Right cardiac atrium (tissue), 5 donors: ENCODE measurements around the gene MYCL. TPM values are rescaled to one million over a fixed set of nuclear protein-coding genes. Genes with fewer than 3 reads are reported as not detected.

ENCODE experiments used
- ATAC-seq, 2 donors: fragments of 200-7000 bp; cut with Tn5 transposase; one replicate each; pipeline versions ENCODE4 v1.8.0 to v1.9.1; 2020; ENCODE audit warnings: moderate library complexity in 2 of 2, mild to moderate bottlenecking in 1 of 2
- DNase-seq, 3 donors: peaks; one replicate each; pipeline ENCODE4 v3.0.0-alpha.2; 2020
- H3K27ac ChIP-seq: one replicate; pipeline ENCODE4 v1.5.1; 2013; ENCODE audit warnings: mild to moderate bottlenecking, low read length, control low read depth, moderate library complexity
- H3K27me3 ChIP-seq: one replicate; pipeline ENCODE4 v1.6.1; 2013; ENCODE audit not compliant: control insufficient read depth, insufficient read depth
- H3K4me1 ChIP-seq: one replicate; pipeline ENCODE4 v1.6.1; 2013; ENCODE audit warnings: low read length; ENCODE audit not compliant: control insufficient read depth, insufficient read depth
- H3K4me3 ChIP-seq: one replicate; pipeline ENCODE4 v1.5.1; 2013; ENCODE audit warnings: low read length, control low read depth
- H3K9me3 ChIP-seq: one replicate; pipeline ENCODE4 v1.6.1; 2013; ENCODE audit warnings: low read length; ENCODE audit not compliant: control insufficient read depth
- WGBS: extraction: QIAGEN DNeasy Blood & Tissue Kit; methylation state at CpG from one replicate; pipeline ENCODE4 v1.1.7; 2013; 5-methylcytosine and 5-hydroxymethylcytosine counted together
- intact Hi-C, 4 donors: fragments of 100-400 bp; cut with DNase I; formaldehyde crosslinking; loops; one replicate each; pipeline versions ENCODE4 v1.11.0 to v1.14.0; 2022 to 2023
- polyA plus RNA-seq: library from polyadenylated mRNA; stranded (reverse); fragments of 200-250 nt; gene quantifications from one replicate; pipeline ENCODE4 v1.2.3, GENCODE V29; 2013
- total RNA-seq, 4 donors: library from RNA; stranded (reverse); fragmentation: NEBNext Ultra II Directional; extraction: Animal tissue kit (Norgen Biotek cat#: 25700); gene quantifications; one replicate each; pipeline ENCODE4 v1.2.1, GENCODE V29; 2021
- donor health status: healthy with polysubstance abuse.
- donor health status: DM: no; HTN: yes; CAD: no.
- donor health status: DM: no; HTN: no; CAD: no.
- donor health status: DM: no; HTN: yes; CAD: no; lungs with severe emphysema.
- donor health status: DM: yes; HTN: yes; CAD: no.

MYCL gene
- total and polyA plus RNA-seq, 5 donors, result 0.23 to 0.97 (median 0.51) TPM

DNA sequence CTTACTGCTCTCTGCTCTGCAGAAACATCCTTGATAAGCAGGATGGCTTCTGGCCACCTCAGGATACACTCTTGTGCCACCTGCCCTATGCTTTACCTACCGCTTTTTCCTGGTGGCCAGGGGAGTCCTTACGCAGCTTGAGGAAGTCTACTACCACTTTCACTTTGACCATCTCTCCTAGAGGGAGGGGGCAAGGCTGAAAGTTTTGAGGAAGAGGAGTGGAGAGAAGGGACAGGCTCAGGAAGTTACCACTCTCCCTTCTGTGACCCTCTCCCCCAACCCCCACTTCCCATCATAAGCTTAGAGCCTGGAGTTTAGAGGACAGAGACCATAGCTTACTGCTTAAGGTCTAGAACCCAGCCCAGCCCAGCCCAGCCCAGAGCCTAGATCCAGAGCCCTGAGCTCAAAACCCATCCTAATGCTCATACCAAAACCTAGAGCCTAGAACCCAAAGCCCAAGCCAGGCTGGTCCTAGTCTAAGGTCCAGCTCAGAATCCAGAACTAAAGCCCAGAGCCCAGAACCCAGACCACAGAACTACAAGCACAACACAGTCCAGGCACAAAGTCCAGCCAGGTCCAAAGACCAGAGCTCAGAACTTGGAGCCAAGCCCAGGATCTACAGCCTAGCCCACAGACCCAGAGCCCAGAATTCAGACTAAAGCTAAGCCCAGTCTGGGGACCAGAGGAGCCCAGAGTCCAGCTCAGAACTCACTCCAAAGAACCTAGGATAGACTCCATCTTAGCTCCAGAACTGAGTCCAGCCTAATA, 35.2 kb upstream of the MYCL start:
- ATAC-seq, result peak; percentile 28 to 47
- no peak for DNase-seq
- H3K9me3 ChIP-seq, result no peaks in the 10 kb centered on the region
- intact Hi-C loops, result no loop called here
- no peak overlapping the region for H3K4me3 ChIP-seq
- H3K4me1 ChIP-seq, result no peaks in the 10 kb centered on the region
- WGBS, result 79% methylated on average over 2 of the region's 2 CpGs
- H3K27me3 ChIP-seq, result no peaks in the 10 kb centered on the region
- H3K27ac ChIP-seq, result no peak overlapping the region

DNA sequence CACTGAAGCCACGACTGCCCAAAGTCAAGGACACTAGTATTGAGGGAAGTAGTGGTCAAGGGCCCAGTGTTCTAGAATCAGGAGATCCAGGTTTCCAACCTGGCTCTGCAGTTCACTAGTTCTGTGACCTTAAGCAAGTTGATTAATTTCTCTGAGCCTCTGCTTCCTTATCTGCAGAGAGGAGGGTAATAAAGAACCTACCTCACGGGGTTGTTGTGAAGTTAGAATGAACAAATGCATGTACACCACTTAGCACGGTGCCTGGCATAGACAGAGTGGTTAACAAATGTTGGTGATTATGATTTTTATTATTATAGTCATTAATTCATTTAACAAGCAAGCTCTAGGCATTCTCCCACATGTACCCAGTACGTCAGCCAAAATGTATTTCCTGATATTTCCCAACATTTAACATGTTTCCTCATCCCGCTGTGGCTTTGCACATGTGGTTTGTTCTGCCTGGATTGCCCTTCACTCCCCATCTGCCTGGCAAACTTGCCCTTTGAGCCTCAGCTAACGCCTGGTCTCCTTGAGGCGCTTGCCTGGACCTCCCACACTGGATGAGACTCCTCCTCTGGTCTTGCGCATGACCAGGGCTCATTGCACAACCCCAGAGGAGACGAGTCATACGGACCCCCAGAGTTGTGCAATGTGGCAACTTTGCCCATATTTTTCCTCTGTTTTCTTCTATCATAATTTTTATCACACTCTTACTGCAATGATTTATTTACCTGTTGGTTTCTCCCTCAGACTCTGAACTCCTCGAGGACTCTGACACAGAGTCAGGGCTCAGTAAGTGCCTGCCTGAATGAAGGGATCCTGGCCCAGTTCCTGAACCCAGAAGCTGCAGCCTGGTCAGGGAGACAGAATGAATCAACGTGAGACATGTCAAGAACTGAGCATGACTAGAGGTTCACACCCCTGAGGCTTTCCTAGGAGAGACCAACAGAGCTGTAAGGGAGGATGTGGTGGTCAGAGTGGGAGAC, 32.5 kb upstream of the MYCL start:
- Histone ChIP-seq H3K27ac (peak overlapping the region; percentile 28), H3K27me3 (no peaks in the 10 kb centered on the region), H3K9me3 (no peaks in the 10 kb centered on the region), H3K4me1 (no peaks in the 10 kb centered on the region), H3K4me3 (no peak overlapping the region)
- ATAC-seq (peak; percentile 92 to 94), DNase-seq (peak; percentile 84 to 86 (median 85))
- intact Hi-C loops, result no loop called here
- 62% methylated on average over 12 of the region's 12 CpGs for WGBS

DNA sequence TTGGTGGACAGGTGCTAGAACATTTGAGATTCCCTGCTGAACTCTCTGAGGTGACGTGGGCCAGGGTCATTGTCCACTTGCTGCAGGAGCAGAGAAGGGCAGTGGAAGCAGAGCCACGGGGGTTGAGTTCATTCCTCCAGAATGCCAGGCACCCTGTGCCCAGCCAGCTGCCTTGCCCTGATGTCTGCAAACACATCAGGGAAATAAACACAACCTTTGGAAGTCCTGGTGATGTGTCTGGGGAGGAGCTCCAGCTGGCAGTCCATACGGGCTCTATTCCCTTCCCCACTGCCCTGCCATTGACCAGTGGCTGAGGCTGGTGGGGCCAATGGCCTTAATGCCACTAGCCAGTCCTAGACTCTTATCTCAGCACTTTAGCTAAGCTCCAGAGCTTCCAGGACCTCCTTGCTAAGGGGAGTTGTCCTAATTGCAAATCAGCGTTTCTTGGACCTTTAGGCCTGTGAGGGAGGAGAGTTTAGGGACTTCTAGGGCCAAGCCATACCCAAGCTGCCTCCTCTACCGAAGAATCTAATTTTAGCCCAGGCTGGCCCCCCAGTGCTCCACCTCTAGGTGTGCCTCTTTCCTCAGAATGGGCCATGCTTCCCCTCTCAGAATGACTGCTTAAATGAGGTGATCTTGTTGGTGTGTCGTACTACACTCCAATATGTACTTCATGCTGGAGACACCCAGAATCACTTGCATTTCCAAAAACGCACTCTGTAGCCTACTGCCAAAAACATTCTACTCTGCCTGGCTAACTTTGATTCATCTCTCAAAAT, 27.3 kb upstream of the MYCL start:
- Histone ChIP-seq H3K4me3 (no peak overlapping the region), H3K27ac (no peak overlapping the region), H3K9me3 (no peaks in the 10 kb centered on the region), H3K4me1 (peaks cover 14% of the 10 kb centered on the region), H3K27me3 (no peaks in the 10 kb centered on the region)
- intact Hi-C loops, result no loop called here
- DNase-seq (no peak), ATAC-seq (no peak)
- 74% methylated on average over 7 of the region's 7 CpGs for WGBS

DNA sequence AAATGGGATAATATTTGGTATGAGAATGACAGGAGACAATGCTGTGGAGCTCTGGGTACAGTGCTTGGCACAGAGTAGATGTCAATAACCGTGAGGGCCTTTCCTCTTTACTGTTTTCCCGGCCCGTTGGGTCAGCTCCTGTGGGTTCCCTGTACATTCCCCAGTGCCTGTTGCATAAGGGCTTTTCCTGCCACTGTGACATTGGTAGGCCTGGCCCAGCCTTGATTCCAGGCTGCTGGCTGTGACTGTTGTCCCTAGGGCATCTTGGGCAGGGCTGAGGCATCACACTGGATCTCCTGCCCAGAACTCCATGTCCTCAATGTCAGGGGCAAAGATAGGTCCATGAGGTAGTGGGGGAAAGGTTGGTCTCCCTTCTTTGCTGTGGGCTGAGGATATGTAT, 25.8 kb upstream of the MYCL start:
- ATAC-seq (peak in 1 of 2 donors; percentile 53), DNase-seq (peak in 1 of 3 donors; percentile 28)
- peaks cover 14% of the 10 kb centered on the region for H3K4me1 ChIP-seq
- H3K27me3 ChIP-seq, result no peaks in the 10 kb centered on the region
- no peak overlapping the region for H3K4me3 ChIP-seq
- WGBS, result 89% methylated on average over 3 of the region's 3 CpGs
- H3K27ac ChIP-seq, result no peak overlapping the region
- intact Hi-C loops, result no loop called here
- no peaks in the 10 kb centered on the region for H3K9me3 ChIP-seq

DNA sequence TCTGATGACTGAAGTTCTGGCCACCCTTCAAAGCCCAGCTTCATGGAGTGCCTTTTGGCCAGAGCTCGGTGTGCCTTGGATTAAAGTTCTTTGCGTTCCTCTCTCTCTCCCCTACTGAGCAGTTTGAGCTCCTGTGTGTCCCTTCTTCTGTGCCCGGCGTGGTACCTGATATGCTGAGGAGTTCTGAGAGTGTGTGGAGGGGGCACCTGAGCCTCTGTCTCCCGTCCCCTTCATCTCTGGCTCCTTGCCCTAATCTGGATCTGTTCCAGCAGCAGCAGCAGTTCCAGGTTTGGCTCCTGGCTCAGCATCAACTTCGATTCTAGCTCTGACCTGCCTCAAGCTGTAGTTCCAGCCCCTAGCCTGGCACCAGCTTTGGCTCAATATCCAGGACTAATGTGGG, 25.1 kb upstream of the MYCL start:
- H3K9me3 ChIP-seq, result no peaks in the 10 kb centered on the region
- WGBS, result 51% methylated on average over 6 of the region's 6 CpGs
- H3K4me1 ChIP-seq, result peaks cover 14% of the 10 kb centered on the region
- no peak overlapping the region for H3K27ac ChIP-seq
- intact Hi-C loops, result no loop called here
- peak in 1 of 2 donors; percentile 7 for ATAC-seq
- no peaks in the 10 kb centered on the region for H3K27me3 ChIP-seq
- no peak for DNase-seq
- H3K4me3 ChIP-seq, result no peak overlapping the region

DNA sequence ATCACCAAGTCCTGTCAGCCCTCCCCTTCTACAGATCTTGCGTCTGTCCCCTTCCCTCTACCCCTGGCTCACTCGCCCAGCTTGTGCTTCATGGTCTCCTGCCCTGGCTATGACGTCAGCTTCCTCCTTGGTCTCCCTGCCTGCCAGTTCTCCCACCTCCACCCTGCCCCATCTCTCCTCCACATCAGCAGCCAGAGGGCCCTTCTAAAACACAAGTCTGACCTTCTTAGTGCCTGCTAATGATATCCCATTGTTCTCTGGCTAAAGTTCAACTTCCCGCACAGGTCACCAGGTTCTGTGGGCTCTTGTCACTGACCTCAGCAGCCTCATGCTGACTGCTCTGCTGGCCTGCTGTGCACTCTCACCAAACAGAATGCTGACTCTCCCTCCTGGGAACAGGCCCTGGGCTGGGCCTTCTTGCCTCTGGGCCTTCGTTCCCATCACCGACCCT, 24.7 kb upstream of the MYCL start:
- 28% methylated on average over 6 of the region's 6 CpGs for WGBS
- ATAC-seq (peak; percentile 51 to 78), DNase-seq (peak in 2 of 3 donors; percentile 56 to 65)
- no peaks in the 10 kb centered on the region for H3K27me3 ChIP-seq
- no peaks in the 10 kb centered on the region for H3K9me3 ChIP-seq
- no peak overlapping the region for H3K4me3 ChIP-seq
- no peak overlapping the region for H3K27ac ChIP-seq
- intact Hi-C loops, result no loop called here
- peaks cover 14% of the 10 kb centered on the region for H3K4me1 ChIP-seq

DNA sequence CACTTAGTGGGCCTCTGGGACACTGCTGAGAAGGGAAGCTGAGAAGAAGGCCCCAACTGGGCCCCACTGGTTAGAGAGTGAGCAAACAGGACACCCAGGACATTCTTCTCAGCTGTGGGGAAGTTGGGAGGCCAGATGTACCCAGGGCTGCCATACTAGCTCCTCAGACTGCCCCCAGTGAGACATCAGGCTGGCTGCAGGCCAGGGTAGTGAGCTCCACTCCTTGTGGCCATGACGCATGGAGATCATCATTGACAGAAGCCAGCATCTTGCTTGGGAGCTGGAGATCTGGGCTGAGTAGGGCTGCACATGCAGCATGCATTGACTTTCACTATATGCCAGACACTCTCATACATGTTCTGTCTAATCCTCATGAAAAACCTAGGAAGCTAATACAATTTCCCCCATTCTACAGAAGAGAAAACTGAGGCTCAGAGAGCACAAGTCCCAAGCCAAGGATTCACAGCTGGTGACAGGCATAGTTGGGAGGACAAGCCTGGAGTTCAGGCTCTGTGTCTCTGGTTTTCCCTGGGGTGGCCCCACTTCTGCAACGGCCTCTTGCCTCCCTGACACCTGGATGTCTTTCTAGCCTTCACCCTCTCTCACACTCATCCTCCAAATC, 24.1 kb upstream of the MYCL start:
- H3K4me3 ChIP-seq, result no peak overlapping the region
- H3K9me3 ChIP-seq, result no peaks in the 10 kb centered on the region
- whole genome bisulfite sequencing, result 69% methylated on average over 2 of the region's 2 CpGs
- peaks cover 14% of the 10 kb centered on the region for H3K4me1 ChIP-seq
- no peak overlapping the region for H3K27ac ChIP-seq
- DNase-seq (no peak), ATAC-seq (no peak)
- H3K27me3 ChIP-seq, result no peaks in the 10 kb centered on the region
- intact Hi-C loops, result no loop called here

DNA sequence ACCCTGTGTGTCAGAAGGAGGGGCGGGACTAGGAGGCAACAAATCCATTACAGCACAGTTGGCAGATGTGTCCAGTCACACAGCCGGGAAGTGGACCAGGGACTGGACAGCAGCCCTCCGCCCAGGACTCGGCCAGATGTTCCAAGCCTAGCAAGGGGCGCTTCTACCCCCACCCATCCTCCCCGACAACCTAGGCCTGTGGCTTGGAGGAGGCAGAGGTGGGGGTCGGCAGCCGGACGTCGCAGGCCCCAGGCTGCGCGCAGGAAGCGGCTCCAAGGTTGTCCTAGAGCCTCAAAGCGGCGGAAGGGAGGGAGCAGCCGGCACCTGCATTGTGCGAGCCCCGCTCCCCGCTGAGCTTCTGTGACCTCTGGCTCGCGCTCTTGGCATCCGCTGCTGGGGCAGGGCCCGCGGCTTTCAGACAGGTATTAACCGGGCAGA, 20.6 kb upstream of the MYCL start:
- 23% methylated on average over 25 of the region's 25 CpGs for WGBS
- no peak overlapping the region for H3K4me3 ChIP-seq
- peak in 1 of 2 donors; percentile 37 for ATAC-seq
- H3K9me3 ChIP-seq, result no peaks in the 10 kb centered on the region
- intact Hi-C loops, result no loop called here
- no peak overlapping the region for H3K27ac ChIP-seq
- H3K4me1 ChIP-seq, result peaks cover 11% of the 10 kb centered on the region
- peak; percentile 27 to 61 (median 55) for DNase-seq
- H3K27me3 ChIP-seq, result no peaks in the 10 kb centered on the region

DNA sequence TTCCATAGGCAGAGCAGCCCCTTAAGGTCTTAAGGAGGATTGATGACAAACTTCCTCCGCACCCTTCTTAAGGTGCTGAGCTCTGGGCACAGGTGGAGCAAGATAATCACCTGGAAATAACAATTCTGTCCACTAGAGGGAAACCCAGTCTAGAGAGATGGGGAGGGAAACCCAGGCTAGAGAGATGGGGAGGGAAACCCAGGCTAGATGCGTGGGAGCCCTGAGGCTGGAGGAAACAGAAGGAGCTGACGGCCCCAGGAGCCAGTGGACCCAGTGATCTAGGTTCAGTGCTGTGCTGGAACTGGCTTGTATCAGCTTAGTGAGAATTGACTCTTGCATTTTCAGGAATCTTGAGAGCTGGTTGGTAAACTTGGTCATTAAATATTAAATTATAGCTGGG, 17.8 kb upstream of the MYCL start:
- WGBS, result 38% methylated on average over 3 of the region's 3 CpGs
- Histone ChIP-seq H3K4me3 (no peak overlapping the region), H3K4me1 (no peaks in the 10 kb centered on the region), H3K27ac (no peak overlapping the region), H3K27me3 (no peaks in the 10 kb centered on the region), H3K9me3 (no peaks in the 10 kb centered on the region)
- peak; percentile 64 to 71 for ATAC-seq
- DNase-seq, result no peak
- intact Hi-C loops, result loop anchor here in 2 of 4 donors (5.0 kb wide), 2 partner anchors 48 to 53 kb away; no protein-coding TSS in a partner anchor

DNA sequence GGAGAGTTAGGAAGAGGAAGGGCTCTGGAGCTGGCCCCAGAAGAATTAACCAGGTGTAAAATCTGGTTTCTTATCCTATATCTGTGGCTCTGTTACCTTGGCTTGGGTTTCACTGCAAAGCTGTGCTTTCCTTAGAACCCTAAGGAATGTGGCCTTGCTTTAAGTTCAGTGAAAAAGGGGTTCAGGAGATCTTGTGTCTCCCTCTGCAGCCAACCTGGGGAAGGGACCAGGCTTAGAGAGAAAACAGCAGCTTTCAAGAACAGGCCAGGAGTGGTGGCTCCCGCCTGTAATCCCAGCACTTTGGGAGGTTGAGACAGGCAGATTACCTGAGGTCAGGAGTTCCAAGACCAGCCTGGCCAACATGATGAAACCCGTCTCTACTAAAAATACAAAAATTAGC, 16.1 kb upstream of the MYCL start:
- ATAC-seq, result no peak
- H3K27ac ChIP-seq, result no peak overlapping the region
- intact Hi-C loops, result loop anchor here in 2 of 4 donors (5.0 kb wide), 2 partner anchors 49 to 54 kb away; no protein-coding TSS in a partner anchor
- DNase-seq, result no peak
- 83% methylated on average over 2 of the region's 2 CpGs for WGBS
- no peak overlapping the region for H3K4me3 ChIP-seq
- H3K27me3 ChIP-seq, result no peaks in the 10 kb centered on the region
- H3K4me1 ChIP-seq, result no peaks in the 10 kb centered on the region
- no peaks in the 10 kb centered on the region for H3K9me3 ChIP-seq
